Neuronal stem cell (in vitro differentiated cells): ENCODE data around the gene MAST4.

Experiments used
- DNase-seq: peaks from one replicate; pipeline ENCODE4 v3.0.0-alpha.2; 2013; ENCODE audit warnings: low spot score
- H2AFZ ChIP-seq: one replicate; pipeline ENCODE4 v1.6.1; 2013; ENCODE audit warnings: mild to moderate bottlenecking, low read length, inconsistent platforms
- H2AK5ac ChIP-seq: 2 replicates; pipeline ENCODE4 v1.6.1; 2013; ENCODE audit warnings: low read depth, mild to moderate bottlenecking, inconsistent platforms, low read length, moderate library complexity, mixed read lengths
- H2BK120ac ChIP-seq: 2 replicates; pipeline ENCODE4 v1.6.1; 2013; ENCODE audit warnings: low read depth, mild to moderate bottlenecking, inconsistent platforms, low read length, moderate library complexity, mixed read lengths
- H2BK12ac ChIP-seq: one replicate; pipeline ENCODE4 v1.6.1; 2013; ENCODE audit warnings: low read length, inconsistent platforms
- H2BK15ac ChIP-seq: 2 replicates; pipeline ENCODE4 v1.6.1; 2013; ENCODE audit warnings: mild to moderate bottlenecking, low read length, inconsistent platforms, mixed read lengths
- H2BK5ac ChIP-seq: one replicate; pipeline ENCODE4 v1.6.1; 2013; ENCODE audit warnings: inconsistent platforms, mild to moderate bottlenecking, low read length, moderate library complexity
- H3K14ac ChIP-seq: one replicate; pipeline ENCODE4 v1.6.1; 2013; ENCODE audit warnings: low read length, inconsistent platforms
- H3K18ac ChIP-seq: 2 replicates; pipeline ENCODE4 v1.6.1; 2013; ENCODE audit warnings: low read length, inconsistent platforms
- H3K23ac ChIP-seq: 2 replicates; pipeline ENCODE4 v1.6.1; 2013; ENCODE audit warnings: low read depth, mild to moderate bottlenecking, mixed read lengths, low read length, inconsistent platforms; ENCODE audit not compliant: poor library complexity
- H3K27ac ChIP-seq: replicated peaks from 3 replicates; pipeline ENCODE4 v1.5.1; 2013; ENCODE audit warnings: low read length, inconsistent platforms
- H3K27me3 ChIP-seq, 3 experiments: 2 replicates each; pipeline ENCODE4 v1.6.1; 2013; ENCODE audit warnings: low read length in 3 of 3, mild to moderate bottlenecking in 2 of 3, inconsistent platforms in 1 of 3, low read depth in 1 of 3, mixed read lengths in 1 of 3, moderate library complexity in 1 of 3; ENCODE audit not compliant: control insufficient read depth in 3 of 3, insufficient read depth in 3 of 3
- H3K36me3 ChIP-seq, 2 donors: replicated peaks in 1 of 2; 2 replicates each; pipeline ENCODE4 v1.6.1; 2013; ENCODE audit warnings: low read length in 2 of 2; ENCODE audit not compliant: control insufficient read depth in 2 of 2, insufficient read depth in 2 of 2
- H3K4ac ChIP-seq: 2 replicates; pipeline ENCODE4 v1.6.1; 2013; ENCODE audit warnings: inconsistent platforms, mild to moderate bottlenecking, low read length, moderate library complexity
- H3K4me1 ChIP-seq, 2 donors: 1 replicate in 1 of 2; 2 replicates in 1 of 2; pipeline ENCODE4 v1.6.1; 2013; ENCODE audit warnings: low read length in 2 of 2, low read depth in 1 of 2; ENCODE audit not compliant: control insufficient read depth in 2 of 2, insufficient read depth in 1 of 2
- H3K4me2 ChIP-seq: one replicate; pipeline ENCODE4 v1.6.1; 2013; ENCODE audit warnings: mild to moderate bottlenecking, low read length, inconsistent platforms; ENCODE audit not compliant: insufficient read depth, poor library complexity, severe bottlenecking
- H3K4me3 ChIP-seq, 2 donors: 2 replicates each; pipeline ENCODE4 v1.5.1; 2013; ENCODE audit warnings: low read length in 2 of 2, mild to moderate bottlenecking in 2 of 2, inconsistent platforms in 1 of 2, moderate library complexity in 1 of 2
- H3K79me1 ChIP-seq: one replicate; pipeline ENCODE4 v1.6.1; 2013; ENCODE audit warnings: low read depth, mild to moderate bottlenecking, inconsistent platforms, low read length, moderate library complexity
- H3K9ac ChIP-seq: one replicate; pipeline ENCODE4 v1.6.1; 2013; ENCODE audit warnings: mild to moderate bottlenecking, low read depth, low read length, inconsistent platforms; ENCODE audit not compliant: poor library complexity
- H3K9me3 ChIP-seq, 2 donors: replicated peaks in 1 of 2; 2 replicates each; pipeline versions ENCODE3 to v1.6.1; 2013; ENCODE audit warnings: low read length in 2 of 2, mild to moderate bottlenecking in 2 of 2, inconsistent platforms in 1 of 2, low read depth in 1 of 2, mixed read lengths in 1 of 2, moderate library complexity in 1 of 2; ENCODE audit not compliant: control insufficient read depth in 2 of 2, insufficient read depth in 1 of 2
- H4K8ac ChIP-seq: one replicate; pipeline ENCODE4 v1.6.1; 2013; ENCODE audit warnings: low read depth, mild to moderate bottlenecking, inconsistent platforms, low read length, moderate library complexity
- H4K91ac ChIP-seq: one replicate; pipeline ENCODE4 v1.6.1; 2013; ENCODE audit warnings: low read length, low read depth, mild to moderate bottlenecking, inconsistent platforms; ENCODE audit not compliant: poor library complexity
- WGBS, 2 donors: extraction: QIAGEN DNeasy Blood & Tissue Kit; methylation state at CpG; one replicate each; pipeline ENCODE4 v1.1.7; 2013; ENCODE audit warnings: missing lambda C conversion rate in 2 of 2, mixed read lengths in 1 of 2; ENCODE audit not compliant: insufficient read length in 2 of 2, insufficient replicate concordance in 1 of 2; ENCODE audit errors: extremely low coverage in 2 of 2; 5-methylcytosine and 5-hydroxymethylcytosine counted together

The MAST4 gene

GRCh38 chr5:67199859-67200258, 603.7 kb downstream of the MAST4 start:
- no peak for DNase-seq
- peaks cover 0 to 4% of the 10 kb centered on the region in 2 donors for H3K9me3 ChIP-seq
- H3K4me3 ChIP-seq = no peak overlapping the region
- no peak overlapping the region for H3K23ac ChIP-seq
- H4K8ac ChIP-seq = no peak overlapping the region
- no peaks in the 10 kb centered on the region for H3K27me3 ChIP-seq
- H3K4me1 ChIP-seq = no peaks in the 10 kb centered on the region
- H3K27ac ChIP-seq = no peak overlapping the region
- no peak overlapping the region for H2BK5ac ChIP-seq
- no peak overlapping the region for H3K18ac ChIP-seq
- H2BK12ac ChIP-seq = no peak overlapping the region
- no peak overlapping the region for H2BK120ac ChIP-seq
- no peak overlapping the region for H4K91ac ChIP-seq
- no peak overlapping the region for H3K9ac ChIP-seq
- no peak overlapping the region for H3K4ac ChIP-seq
- H2AFZ ChIP-seq = no peak overlapping the region
- no peak overlapping the region for H2AK5ac ChIP-seq
- no peak overlapping the region for H2BK15ac ChIP-seq
- H3K36me3 ChIP-seq = no peaks in the 10 kb centered on the region
- no peaks in the 10 kb centered on the region for H3K79me1 ChIP-seq
- H3K14ac ChIP-seq = no peak overlapping the region
- no peak overlapping the region for H3K4me2 ChIP-seq

- peaks cover 0 to 2% of the 10 kb centered on the region in 2 donors for H3K9me3 ChIP-seq
- H2BK120ac ChIP-seq = no peak overlapping the region
- H3K18ac ChIP-seq = no peak overlapping the region
- H2BK12ac ChIP-seq = no peak overlapping the region
- H3K27ac ChIP-seq = no peak overlapping the region
- H2BK15ac ChIP-seq = no peak overlapping the region
- no peak overlapping the region for H4K8ac ChIP-seq
- no peak overlapping the region for H3K4me2 ChIP-seq
- no peaks in the 10 kb centered on the region for H3K27me3 ChIP-seq
- no peak overlapping the region for H4K91ac ChIP-seq
- no CpG with 5 or more reads among the region's 2 CpGs for WGBS, 2 donors
- no peak overlapping the region for H3K9ac ChIP-seq
- no peak overlapping the region for H2AFZ ChIP-seq
- no peak overlapping the region for H3K4ac ChIP-seq
- no peak overlapping the region for H3K4me3 ChIP-seq
- H3K4me1 ChIP-seq = no peaks in the 10 kb centered on the region
- no peak overlapping the region for H2AK5ac ChIP-seq
- H2BK5ac ChIP-seq = no peak overlapping the region
- H3K23ac ChIP-seq = no peak overlapping the region
- no peaks in the 10 kb centered on the region for H3K36me3 ChIP-seq
- no peak overlapping the region for H3K14ac ChIP-seq
- H3K79me1 ChIP-seq = no peaks in the 10 kb centered on the region
- DNase-seq = no peak
Observed at GRCh38 chr5:67200809-67201562, 604.8 kb downstream of the MAST4 start.

- H3K79me1 ChIP-seq = no peaks in the 10 kb centered on the region
- DNase-seq = no peak
- no peak overlapping the region for H2BK12ac ChIP-seq
- H3K9ac ChIP-seq = no peak overlapping the region
- no peak overlapping the region for H2BK15ac ChIP-seq
- no peaks in the 10 kb centered on the region for H3K4me1 ChIP-seq
- no peaks in the 10 kb centered on the region for H3K27me3 ChIP-seq
- H3K36me3 ChIP-seq = no peaks in the 10 kb centered on the region
- no peak overlapping the region for H3K14ac ChIP-seq
- no peak overlapping the region for H3K4ac ChIP-seq
- no peak overlapping the region for H4K8ac ChIP-seq
- H2BK5ac ChIP-seq = no peak overlapping the region
- H3K9me3 ChIP-seq = peaks cover 0 to 2% of the 10 kb centered on the region in 2 donors
- H3K4me3 ChIP-seq = no peak overlapping the region
- H3K23ac ChIP-seq = no peak overlapping the region
- no peak overlapping the region for H2AFZ ChIP-seq
- H2BK120ac ChIP-seq = no peak overlapping the region
- no CpG with 5 or more reads among the region's 6 CpGs for WGBS, 2 donors
- H3K27ac ChIP-seq = no peak overlapping the region
- H4K91ac ChIP-seq = no peak overlapping the region
- H3K18ac ChIP-seq = no peak overlapping the region
- H3K4me2 ChIP-seq = no peak overlapping the region
- no peak overlapping the region for H2AK5ac ChIP-seq
Observed at GRCh38 chr5:67201897-67202549, 605.8 kb downstream of the MAST4 start.

GRCh38 chr5:67202828-67203227, 606.6 kb downstream of the MAST4 start:
- Histone ChIP-seq H4K91ac (no peak overlapping the region), H3K23ac (no peak overlapping the region), H2AFZ (no peak overlapping the region), H3K79me1 (no peaks in the 10 kb centered on the region), H2BK5ac (no peak overlapping the region), H3K4me3 (no peak overlapping the region), H3K27me3 (no peaks in the 10 kb centered on the region), H3K9ac (no peak overlapping the region), H3K4ac (no peak overlapping the region), H2AK5ac (no peak overlapping the region), H3K18ac (no peak overlapping the region), H3K36me3 (no peaks in the 10 kb centered on the region), H3K14ac (no peak overlapping the region), H2BK12ac (no peak overlapping the region), H2BK15ac (no peak overlapping the region), H4K8ac (no peak overlapping the region), H3K9me3 (peaks cover 0 to 2% of the 10 kb centered on the region in 2 donors), H3K4me2 (no peak overlapping the region), H3K4me1 (no peaks in the 10 kb centered on the region), H2BK120ac (no peak overlapping the region), H3K27ac (no peak overlapping the region)
- DNase-seq = no peak
- no CpG with 5 or more reads among the region's 4 CpGs for WGBS, 2 donors
